HG03103 (cell line): Measurements from ENCODE around the gene SNX25.
"Not testable (repeated sequence)": the region's sequence is repeated elsewhere in the genome, so short reads cannot be mapped to it uniquely, and the experiment has no call there.

Experiments used
- ATAC-seq: cut with Tn5 transposase; IDR thresholded peaks from one replicate; pipeline ENCODE4 v1.9.1; 2021; ENCODE audit warnings: low read depth; ENCODE audit not compliant: unreplicated experiment

SNX25 gene

DNA sequence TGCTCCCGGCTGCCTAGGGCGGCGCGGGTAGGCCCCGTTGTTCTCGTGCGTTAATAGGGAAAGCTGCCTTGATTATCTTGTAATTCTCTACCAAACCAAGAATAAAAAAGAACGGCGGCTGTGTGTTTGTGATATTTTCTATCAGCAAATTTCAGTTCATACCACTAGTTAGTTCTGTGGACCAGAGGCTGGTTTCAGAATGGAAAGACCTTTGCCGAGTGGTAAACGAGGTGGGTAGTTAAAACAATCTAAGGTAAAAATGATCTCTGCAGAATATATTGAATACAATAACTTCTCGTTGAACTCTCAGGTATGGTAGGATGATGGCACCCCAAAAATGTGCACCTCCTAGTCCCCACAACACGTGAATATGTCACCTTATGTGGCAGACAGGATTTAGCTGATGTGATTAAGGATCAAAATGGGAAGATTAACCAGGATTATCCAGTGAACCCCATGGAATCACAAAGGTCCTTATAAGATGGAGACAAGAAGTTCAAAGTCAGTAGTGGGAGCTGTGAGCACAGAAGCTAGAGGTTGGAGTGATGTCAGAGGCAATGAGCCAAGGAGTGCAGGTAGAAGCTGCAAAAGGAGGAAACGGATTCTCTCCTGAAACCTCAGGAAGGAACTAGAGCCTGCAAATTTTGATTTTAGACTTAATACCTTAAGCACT, 5.0 kb upstream of the SNX25 start:
- ATAC-seq, result no peak

DNA sequence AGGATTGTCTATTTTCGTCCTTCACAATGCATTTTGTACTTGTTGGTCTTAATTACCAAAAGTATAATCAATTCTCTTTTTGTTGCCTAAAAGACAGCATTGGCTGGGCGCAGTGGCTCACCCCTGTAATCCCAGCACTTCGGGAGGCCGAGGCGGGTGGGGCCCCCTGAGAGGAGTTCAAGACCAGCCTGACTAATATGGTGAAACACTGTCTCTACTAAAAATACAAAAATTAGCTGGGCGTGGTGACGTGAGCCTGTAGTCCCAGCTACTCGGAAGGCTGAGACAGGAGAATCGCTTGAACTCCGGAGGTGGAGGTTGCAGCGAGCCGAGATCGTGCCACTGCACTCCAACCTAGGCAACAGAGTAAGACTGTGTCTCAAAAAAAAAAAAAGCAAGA, 4.3 kb upstream of the SNX25 start:
- ATAC-seq, result not testable (repeated sequence)

DNA sequence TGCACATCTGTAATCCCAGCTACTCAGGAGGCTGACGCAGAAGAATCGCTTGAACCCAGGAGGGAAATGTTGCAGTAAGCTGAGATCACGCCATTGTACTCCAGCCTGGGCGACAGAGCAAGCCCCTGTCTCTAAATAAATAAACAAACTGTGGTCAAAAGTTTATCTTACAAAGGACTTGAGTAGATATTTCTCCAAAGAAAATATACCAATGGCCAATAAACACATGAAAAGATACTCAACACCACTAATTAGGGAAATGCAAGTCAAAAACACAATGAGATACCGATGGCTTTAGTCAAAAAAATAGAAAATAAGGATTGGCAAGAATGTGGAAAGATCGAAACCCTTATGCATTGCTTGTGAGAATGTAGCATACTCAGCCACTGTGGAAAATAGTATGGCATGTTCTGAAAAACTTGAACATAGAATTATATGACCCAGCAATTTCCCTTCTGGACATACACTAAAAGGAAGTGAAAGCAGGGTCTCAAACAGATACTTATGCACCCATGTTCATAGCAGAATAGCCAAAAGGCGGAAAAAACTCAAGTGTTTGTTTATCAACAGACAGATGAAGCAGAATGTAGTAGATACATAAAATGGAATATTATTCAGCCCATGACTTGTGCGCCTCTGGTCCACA, 3.6 kb upstream of the SNX25 start:
- no peak for ATAC-seq

DNA sequence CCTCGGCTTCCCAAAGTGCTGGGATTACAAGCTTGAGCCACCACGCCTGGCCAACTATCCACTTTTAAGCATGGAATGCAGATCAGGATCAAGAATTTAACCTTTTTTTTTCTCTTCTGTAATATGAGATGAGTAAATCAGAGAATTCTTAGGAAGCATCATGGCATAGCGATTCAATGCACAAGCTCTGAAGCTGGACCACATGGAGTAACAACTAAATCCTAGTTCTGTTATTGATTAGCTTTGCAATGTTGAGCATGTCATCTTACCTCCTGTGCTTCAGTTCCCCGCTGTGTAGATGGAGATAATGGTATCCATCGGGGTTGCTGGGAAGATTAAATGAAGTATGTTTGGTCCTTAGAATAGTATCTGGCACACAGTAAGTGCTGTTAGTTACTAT, 1.9 kb upstream of the SNX25 start:
- ATAC-seq, result no peak

DNA sequence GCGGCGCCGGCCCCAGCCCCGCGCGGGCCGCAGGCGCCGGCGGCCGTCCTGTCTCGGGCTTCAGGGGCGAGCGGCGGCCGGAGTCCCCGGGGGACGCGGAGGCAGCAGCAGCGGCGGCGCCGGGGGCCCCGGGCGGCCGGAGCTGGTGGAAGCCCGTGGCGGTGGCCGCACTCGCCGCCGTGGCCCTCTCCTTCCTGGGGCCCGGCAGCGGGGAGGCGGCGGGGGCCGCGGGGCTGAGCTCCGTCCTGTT, 379 bp downstream of the SNX25 start:
- peak; percentile 2 for ATAC-seq

DNA sequence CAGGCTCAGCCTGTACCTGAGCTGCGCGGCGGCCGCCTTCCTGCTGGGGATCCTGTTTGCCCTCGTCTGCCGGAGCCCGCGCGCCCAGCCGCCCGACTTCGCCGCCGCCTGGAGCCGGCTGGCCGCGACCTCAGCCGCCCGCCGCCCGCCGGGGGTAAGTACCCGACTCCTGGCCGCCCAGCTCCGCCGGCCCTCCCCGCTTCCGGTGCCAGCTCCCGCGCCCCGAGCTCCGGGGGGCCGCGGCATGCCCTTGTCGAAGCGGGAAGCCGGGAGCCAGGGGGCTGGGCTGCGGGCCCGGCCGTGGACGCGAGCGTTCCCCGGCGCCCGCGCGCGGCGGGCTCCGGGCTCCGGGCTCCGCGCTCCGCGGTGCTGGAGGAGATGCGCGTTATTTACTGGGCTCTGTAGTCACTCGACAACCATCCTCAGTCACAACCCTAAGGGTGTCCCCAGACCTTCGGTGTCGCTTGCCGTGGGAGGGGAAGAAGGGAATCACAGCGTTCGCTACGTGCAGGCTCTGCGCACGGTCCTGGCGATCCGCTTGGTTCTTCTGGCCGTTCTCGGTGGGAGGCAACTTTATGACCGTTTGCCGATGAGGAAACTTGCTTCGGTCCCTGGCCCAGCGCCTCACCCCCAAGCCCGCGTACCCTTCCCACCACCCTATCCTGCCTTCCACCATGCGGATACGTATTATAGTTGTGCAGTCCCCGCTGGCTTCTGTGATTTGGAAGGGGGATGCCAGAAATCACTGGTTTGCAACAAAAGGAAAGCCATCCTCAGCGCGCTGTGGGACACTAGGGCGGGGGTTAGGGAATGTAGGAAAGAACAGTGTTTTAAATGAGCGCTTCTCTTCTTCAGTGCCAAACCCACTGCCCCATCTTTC, 944 bp downstream of the SNX25 start:
- peak; percentile 5 for ATAC-seq

DNA sequence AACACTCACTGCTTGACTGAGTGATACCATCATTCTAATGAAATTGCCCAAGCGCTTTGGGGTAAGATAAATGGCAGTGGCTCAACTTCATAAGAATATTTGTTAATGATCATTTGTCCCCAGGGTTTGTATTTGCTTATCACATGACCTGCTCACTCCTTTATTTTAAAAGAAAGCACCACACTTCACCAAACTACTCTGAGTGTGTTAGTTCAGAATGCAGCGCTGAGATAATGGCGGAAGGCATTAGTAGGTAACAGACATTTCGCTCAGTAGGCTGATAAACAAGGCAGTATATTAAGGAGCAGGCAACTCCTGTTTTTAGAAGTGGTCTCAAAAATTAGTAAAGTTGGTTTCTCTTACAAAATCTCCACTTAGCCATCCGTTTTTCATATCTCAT, 1.6 kb downstream of the SNX25 start:
- no peak for ATAC-seq

DNA sequence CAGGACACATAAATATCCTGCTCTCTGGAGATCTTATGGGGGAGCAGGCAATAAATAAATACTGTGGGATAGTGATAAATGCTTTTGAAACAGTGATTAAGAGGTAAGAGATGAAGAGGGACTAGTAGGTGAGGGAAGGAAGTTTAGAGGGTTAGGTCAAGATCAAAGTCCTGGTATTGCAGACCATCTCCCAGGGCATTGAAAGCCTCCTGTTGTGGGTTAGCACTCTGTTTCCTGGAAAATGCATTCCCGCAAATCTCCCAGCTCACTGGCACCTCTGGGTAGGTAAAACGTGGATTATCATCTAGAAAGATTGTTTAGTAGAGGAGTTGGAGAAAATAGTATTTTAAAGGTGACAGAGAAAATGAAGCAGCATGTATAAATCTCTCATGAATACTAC, 2.2 kb downstream of the SNX25 start:
- ATAC-seq, result no peak

DNA sequence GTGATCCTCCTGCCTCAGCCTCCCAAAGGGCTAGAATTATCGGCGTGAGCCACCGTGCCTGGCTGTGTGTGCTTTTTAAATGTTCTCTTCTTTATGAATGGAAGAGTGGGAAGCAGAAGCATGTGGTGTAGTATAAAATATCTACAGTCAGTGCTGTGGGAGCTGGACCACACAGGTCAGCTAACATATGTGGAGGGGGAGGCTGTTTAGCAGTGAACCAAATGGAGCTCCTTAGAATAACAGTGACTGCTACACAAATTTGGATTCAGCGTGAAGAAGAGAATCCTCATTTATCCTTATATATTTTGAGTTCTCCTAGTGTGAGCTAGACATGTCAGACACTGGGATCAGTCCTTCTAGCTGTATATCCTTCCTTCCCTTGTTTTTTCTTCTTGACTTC, 3.2 kb downstream of the SNX25 start:
- ATAC-seq, result no peak

DNA sequence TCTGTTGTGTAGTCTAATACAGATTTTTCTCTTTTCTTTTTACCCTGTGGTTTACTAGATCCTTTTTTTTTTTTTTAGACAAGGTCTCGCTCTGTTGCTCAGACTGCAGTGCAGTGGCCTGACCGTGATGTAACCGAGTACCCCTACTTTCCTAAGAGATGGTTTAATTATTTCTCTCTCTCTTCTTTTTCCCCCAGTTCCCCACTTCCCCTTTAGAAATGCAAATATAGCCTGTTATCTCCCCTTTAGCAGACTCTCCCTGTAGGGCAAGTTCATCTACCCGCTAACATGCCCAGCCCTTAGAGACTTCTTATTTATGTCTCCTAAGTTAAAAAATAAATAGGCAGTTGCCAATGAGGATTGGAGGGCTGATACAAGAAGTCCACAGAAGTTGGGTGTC, 4.5 kb downstream of the SNX25 start:
- peak; percentile 39 for ATAC-seq

DNA sequence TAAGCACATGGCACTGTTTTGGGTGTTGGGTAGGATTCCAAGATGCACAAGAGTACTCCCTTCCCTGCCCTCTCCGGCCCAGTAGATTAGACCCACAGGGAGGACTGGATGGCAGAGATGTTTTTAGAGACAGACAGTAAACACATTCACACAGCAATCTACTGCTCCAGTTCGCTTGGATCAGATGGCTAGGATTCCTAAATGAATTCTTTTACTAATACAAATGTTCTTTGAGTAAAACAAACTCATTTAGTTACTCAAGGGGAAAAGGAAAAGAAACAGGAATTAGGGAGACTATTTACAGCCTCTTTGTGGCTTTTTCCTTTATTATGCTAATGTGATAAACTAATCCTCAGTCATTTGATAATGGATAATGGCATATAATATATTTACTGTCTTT, 5.9 kb downstream of the SNX25 start:
- no peak for ATAC-seq

DNA sequence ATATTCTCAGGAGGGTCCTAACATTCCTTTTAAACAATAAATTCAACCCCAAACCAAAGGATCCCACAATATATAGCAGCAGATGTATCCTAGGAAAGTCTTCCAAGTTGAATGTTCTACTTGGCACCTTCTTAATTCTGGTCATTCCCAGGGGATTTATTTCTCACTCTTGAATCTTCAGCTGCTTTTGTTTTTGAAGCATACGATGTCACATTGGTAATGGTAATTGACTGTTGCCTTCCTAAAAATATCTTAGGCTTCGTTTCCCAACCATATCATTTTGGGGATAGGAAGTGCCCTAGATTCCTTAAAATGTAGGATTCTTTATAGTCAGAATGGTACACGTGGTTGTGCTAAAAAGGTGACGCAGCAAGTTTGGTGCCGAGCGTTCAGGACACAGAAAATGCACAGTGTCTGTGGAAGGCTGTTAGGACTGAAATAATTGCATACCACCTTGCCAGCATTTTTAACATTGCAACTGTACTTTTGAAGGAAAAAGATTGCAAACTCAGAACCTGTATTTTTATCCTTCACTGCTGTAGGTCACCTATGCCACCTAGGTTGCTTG, 8.1 kb downstream of the SNX25 start:
- no peak for ATAC-seq

DNA sequence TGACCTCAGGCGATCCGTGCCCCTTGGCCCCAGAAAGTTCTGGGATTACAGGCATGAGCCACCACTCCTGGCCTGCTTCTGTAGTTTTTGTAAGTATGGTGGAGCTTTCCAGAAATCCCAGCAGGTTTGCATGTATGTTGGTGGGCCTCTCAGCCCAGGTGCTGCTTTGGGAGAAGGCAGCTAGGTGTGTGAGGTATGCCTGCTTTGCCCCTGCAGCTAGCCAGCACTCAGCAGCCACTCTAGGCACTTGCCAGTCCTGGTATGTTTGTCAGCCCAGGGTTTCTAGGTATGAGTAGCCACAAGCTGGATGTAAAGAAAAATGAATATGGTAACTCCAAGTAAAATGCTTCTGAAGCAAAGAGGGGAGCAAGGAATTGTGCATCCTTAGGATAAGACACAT, 8.9 kb downstream of the SNX25 start:
- no peak for ATAC-seq

DNA sequence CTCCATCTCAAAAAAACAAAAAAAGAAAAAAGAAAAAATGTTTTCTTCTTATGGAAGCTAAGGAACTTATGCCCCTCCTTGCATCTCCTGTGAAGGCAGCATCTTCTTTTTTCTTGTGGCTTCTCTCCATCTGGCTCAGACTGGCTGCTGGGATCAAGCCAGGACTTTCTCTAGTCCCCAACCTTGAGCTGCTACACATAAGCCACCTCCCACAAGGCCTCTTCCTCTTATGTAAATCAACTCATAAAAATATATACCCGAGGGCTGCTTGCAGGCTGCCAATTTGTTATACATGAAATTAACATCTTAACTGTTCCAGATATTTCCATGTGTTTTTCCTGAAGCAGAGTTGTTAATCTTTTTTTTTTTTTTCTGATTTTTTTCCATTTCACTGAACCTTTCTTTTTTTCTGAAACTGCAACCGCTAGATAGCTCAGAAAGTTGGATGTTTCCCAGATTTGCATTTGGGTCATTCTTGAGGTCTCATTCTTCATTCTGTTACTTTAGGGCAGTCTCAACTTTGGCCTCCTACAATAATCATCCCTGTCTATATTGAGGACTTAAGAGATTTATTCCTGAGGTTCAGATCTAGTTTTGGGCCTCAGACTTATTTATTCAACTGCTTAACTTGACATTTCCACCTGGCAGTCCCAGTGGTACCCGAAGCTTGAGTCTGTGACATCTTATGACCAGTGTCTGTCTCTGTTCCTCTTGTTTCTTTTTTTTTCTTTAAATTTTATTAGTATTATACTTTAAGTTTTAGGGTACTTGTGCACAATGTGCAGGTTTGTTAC, 10.3 kb downstream of the SNX25 start:
- peak; percentile 78 for ATAC-seq

DNA sequence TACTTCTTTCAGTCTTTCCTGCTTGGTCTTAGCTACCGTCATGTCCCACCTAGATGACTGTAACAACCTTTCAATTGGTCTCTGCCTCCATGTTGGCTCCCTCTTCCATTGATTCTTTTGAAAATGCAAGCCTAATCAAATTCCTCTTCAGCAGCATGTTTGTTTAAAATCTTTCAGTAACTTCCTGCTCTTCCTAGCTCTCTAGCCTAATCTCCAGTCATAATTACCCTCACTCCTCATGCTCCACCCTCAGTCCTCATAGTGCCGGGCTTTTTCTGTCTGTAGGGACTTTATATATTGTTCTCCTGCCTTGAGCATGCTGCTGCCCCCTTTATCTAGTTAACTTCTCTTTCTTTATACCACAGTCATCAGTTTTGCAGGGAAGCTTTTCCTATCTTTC, 12.1 kb downstream of the SNX25 start:
- ATAC-seq, result no peak

DNA sequence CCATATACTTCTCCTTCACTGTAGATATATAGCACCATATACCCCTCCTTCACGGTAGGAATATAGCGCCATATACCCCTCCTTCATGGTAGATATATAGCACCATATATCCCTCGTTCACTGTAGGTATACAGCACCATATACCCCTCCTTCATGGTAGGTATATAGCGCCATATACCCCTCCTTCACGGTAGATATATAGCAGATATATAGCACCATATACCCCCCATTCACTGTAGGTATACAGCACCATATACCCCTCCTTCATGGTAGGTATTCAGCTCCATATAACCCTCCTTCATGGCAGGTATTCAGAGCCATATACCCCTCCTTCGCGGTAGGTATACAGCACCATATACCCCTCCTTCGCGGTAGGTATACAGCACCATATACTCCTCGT, 12.5 kb downstream of the SNX25 start:
- no peak for ATAC-seq

DNA sequence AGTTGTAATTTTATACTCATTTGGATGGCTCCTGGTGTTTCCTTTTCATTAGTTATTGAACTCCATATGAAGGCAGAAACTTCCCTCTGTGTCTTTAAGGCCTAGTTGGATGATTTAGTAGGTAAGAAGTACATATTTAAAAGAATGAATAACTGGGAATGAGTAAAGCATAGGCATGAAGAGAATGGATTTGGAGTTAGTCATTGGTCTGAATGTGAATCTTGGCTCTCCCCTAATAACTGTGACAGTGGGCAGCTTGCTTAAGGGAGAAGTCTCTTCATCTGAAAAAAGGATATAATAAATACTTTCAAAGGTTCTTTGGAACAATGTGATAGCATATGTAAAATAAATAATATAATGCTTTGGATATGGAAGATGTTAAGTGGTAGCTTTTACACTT, 13.2 kb downstream of the SNX25 start:
- ATAC-seq, result no peak

DNA sequence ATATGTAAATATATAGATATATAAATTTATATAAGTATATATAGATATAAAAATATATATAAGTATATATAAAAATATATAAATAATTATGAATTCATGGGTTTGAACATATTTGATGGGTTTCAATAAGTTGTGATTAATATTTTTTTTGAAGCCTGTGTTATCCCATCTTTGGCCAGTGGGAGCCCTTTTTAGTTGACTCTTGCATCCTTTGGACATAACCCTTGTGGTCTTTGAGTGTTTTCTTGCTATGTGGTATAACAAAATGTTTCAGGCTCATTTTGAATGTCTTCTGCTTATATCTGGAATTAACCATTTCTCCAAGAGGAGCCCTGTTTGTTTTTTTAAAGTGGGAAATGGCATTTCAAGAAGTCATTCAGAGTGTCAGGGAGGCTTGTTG, 15.2 kb downstream of the SNX25 start:
- no peak for ATAC-seq

DNA sequence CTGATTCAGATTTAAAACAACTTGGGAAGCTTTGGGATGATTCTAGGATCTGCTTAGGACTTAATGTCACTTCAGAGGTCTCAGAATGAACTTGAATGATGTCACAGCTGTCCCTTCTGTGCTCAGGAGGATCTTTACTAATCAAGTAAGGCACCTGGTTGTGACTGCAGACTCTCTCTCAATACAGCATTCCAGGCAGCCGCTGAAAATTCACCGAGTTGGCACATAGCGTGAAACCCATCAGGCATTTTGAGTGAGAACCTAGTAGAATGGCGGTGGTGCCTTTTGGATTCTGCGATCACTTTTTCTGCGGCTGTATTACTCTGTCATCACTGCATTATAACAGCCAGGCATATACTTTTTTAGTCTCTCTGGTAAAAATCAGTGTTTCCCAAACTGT, 16.5 kb downstream of the SNX25 start:
- ATAC-seq, result no peak

DNA sequence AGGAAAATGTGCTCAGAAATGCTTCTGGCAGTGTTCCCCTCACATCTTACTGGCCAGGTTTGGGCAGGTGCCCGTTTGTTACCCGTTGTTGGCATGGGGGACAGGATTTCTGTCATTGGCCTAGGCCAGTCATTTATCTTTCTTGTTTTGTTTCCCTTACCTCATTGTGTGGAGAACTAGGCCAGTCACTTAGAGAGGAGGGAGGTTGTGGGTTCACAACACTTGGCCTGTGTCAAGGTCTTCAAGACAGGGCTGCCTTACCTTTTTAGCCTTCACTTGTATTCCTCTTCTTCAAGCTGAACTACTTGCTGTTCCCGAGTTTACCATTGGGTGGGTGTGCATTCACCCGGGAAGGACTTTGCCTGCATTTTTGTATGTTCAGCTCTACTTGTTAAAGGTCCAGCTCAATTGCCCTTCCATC, 17.7 kb downstream of the SNX25 start:
- ATAC-seq, result no peak

DNA sequence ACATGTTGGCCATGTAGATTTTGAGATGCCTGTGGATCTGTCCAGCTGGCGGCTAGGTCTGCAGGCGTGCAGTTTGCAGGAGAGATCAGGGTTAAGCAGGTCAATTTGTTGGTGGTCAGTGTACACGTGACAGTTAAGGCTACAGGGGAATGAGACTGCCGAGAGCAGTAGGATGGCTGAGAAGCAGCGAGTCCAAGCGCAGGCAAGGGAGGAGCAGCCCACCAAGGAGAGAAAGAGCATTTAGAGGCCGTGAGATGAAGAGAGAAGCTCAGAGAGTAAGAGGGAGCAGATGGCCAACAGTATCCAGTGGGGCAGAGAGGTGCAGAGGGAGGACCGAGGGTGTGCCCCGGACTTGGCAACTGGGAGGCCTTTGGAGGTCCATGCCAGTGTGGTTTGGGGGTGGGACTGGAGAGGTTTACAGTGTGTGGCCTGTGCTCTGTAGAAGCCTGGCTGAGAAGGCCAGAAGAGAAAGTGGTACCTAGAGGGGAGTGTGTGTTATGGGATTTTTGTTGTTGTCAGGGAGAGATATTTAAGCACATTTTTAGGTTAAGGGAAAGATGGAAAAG, 18.4 kb downstream of the SNX25 start:
- ATAC-seq, result no peak
